Measurements from ENCODE around the gene SDF4. TPM values are rescaled to one million over a fixed set of nuclear protein-coding genes. Genes with fewer than 3 reads are reported as not detected.

SDF4 gene
- total RNA-seq, 1 experiment from 2014 or later, result 122 TPM

DNA sequence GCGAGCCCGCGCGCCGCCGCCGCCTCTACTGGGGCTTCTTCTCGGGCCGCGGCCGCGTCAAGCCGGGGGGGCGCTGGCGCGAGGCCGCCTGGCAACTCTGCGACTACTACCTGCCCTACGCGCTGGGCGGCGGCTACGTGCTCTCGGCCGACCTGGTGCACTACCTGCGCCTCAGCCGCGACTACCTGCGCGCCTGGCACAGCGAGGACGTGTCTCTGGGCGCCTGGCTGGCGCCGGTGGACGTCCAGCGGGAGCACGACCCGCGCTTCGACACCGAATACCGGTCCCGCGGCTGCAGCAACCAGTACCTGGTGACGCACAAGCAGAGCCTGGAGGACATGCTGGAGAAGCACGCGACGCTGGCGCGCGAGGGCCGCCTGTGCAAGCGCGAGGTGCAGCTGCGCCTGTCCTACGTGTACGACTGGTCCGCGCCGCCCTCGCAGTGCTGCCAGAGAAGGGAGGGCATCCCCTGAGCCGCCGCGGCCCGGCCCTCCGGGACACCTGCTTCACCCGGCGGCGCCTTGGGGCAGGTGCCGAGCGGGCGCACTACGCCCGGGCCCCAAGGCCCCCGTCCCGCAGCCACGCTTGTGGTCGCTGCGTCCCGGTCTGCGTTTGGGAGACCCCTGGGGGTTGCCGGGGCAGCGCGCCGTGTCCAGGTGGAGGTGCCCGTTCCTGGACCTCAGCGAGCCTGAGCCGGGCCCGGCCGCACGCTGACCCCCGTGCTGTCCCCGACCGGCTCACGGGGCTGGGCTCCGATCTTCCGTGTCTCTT is 1.2 kb upstream of the SDF4 start:
- BruUV-seq (replicated peaks), result no TSS peak

DNA sequence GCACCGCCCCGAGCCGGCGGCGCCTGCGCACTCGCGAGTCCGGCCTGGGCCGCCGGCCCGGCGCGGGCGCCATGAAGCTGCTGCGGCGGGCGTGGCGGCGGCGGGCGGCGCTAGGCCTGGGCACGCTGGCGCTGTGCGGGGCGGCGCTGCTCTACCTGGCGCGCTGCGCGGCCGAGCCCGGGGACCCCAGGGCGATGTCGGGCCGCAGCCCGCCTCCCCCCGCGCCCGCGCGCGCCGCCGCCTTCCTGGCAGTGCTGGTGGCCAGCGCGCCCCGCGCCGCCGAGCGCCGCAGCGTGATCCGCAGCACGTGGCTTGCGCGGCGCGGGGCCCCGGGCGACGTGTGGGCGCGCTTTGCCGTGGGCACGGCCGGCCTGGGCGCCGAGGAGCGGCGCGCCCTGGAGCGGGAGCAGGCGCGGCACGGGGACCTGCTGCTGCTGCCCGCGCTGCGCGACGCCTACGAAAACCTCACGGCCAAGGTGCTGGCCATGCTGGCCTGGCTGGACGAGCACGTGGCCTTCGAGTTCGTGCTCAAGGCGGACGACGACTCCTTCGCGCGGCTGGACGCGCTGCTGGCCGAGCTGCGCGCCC is 501 bp upstream of the SDF4 start, which contains the start of gene B3GALT6:
B3GALT6 (plus strand) TSS at position 30 of the 588 bp plus-strand sequence; CDS start at position 72, 42 bp downstream.
- Mint-ChIP-seq H3K4me1 (ENCODE audit: insufficient read depth, unreplicated experiment) (peaks cover 8% of the 10 kb centered on the region), H3K9me3 (ENCODE audit: unreplicated experiment) (no peaks in the 10 kb centered on the region), H3K27ac (ENCODE audit: low read depth, unreplicated experiment) (peak within 1 kb of the TSS; percentile 85), H3K27me3 (ENCODE audit: insufficient read depth, unreplicated experiment) (no peaks in the 10 kb centered on the region), H3K36me3 (ENCODE audit: insufficient read depth, unreplicated experiment) (peaks cover 10% of the 10 kb centered on the region), H3K4me3 (ENCODE audit: unreplicated experiment) (peak within 1 kb of the TSS; percentile 88)
- intact Hi-C loops (cut with micrococcal nuclease), result loop anchor here (5.0 kb wide), 1 partner anchor 60 kb away; no protein-coding TSS in a partner anchor
- ChIA-PET CTCF (interaction anchor here (0.6 to 1.1 kb wide), 3 partner anchors 60 to 112 kb away, joined by 3 read pairs; no protein-coding TSS in a partner anchor), POLR2A (interaction anchor here (0.6 to 2.0 kb wide), 6 partner anchors 27 to 232 kb away, joined by 3 to 7 read pairs (median 3); partner anchors contain the start of gene SCNN1D)
- TF ChIP-seq, protein P1, sequence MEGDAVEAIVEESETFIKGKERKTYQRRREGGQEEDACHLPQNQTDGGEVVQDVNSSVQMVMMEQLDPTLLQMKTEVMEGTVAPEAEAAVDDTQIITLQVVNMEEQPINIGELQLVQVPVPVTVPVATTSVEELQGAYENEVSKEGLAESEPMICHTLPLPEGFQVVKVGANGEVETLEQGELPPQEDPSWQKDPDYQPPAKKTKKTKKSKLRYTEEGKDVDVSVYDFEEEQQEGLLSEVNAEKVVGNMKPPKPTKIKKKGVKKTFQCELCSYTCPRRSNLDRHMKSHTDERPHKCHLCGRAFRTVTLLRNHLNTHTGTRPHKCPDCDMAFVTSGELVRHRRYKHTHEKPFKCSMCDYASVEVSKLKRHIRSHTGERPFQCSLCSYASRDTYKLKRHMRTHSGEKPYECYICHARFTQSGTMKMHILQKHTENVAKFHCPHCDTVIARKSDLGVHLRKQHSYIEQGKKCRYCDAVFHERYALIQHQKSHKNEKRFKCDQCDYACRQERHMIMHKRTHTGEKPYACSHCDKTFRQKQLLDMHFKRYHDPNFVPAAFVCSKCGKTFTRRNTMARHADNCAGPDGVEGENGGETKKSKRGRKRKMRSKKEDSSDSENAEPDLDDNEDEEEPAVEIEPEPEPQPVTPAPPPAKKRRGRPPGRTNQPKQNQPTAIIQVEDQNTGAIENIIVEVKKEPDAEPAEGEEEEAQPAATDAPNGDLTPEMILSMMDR (IDR thresholded peaks at IDR 0.05; ENCODE audit: unreplicated experiment), result no peak
- no TSS peak for BruUV-seq (replicated peaks)
- DNase-seq (ENCODE audit: unreplicated experiment), result no peak

More for the DNA sequence above, 1.2 kb upstream of the SDF4 start:
- DNase-seq (ENCODE audit: unreplicated experiment), result no peak
- no peaks in the 10 kb centered on the region for H3K9me3 Mint-ChIP-seq (ENCODE audit: unreplicated experiment)
- intact Hi-C loops (cut with micrococcal nuclease), result loop anchor here (5.0 kb wide), 1 partner anchor 59 kb away; no protein-coding TSS in a partner anchor
- peak overlapping the region; percentile 68 for H3K4me3 Mint-ChIP-seq (ENCODE audit: unreplicated experiment)
- CTCF ChIA-PET, result interaction anchor here (0.8 to 1.1 kb wide), 2 partner anchors 59 to 113 kb away, joined by 3 read pairs; no protein-coding TSS in a partner anchor
- peaks cover 10% of the 10 kb centered on the region for H3K36me3 Mint-ChIP-seq (ENCODE audit: insufficient read depth, unreplicated experiment)
- POLR2A ChIA-PET, result interaction anchor here (1.1 kb wide), 1 partner anchor 47 kb away, joined by 3 read pairs; the partner anchor contains the start of gene SCNN1D
- peaks cover 8% of the 10 kb centered on the region for H3K4me1 Mint-ChIP-seq (ENCODE audit: insufficient read depth, unreplicated experiment)
- H3K27ac Mint-ChIP-seq (ENCODE audit: low read depth, unreplicated experiment), result no peak overlapping the region
- TF ChIP-seq, protein P1 (IDR thresholded peaks at IDR 0.05; ENCODE audit: unreplicated experiment), result no peak
- no peaks in the 10 kb centered on the region for H3K27me3 Mint-ChIP-seq (ENCODE audit: insufficient read depth, unreplicated experiment)

DNA sequence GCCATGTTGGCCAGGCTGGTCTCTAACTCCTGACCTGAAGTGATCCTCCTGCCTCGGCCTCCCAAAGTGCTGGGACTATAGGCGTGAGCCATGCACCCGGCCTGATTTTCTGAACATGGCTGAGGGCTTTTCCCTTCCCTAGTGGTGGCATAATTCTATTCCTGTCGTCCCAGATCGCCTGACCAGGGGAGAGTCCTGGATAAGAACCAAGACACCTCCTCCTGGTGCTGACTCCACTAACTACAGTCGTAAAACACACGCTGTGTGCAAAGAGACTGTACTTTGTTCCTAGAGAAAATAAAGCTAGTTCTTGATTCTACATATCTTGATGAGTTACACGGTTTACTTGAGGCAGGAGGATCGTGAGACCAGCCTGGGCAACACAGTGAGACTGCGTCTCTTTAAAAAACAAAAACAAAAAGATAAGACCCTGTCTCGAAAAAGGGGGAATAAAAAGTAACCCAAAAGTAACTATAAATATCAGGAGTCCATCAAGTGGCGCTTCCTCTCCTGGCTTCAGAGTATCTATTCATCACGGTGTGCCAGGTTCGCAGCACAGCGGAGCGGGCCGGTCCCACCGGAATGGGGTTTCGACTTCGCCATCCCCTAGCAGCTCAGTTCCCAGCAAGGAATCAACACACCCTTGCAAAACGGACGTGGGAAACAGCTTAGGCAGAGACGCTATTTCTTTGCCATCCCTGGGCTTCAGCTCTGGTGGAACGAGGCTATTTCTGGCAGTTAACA is 973 bp downstream of the SDF4 start:
- CTCF ChIA-PET, result interaction anchor here (0.6 to 1.5 kb wide), 9 partner anchors 11 to 457 kb away, joined by 3 to 8 read pairs (median 3); no protein-coding TSS in a partner anchor
- POLR2A ChIA-PET, result interaction anchor here (0.6 to 2.0 kb wide), 20 partner anchors 9 to 230 kb away, joined by 3 to 9 read pairs (median 4); partner anchors contain the start of genes C1orf159, CCNL2 and ISG15
- intact Hi-C loops (cut with micrococcal nuclease), result loop anchor here (2.0 to 5.0 kb wide), 2 partner anchors 61 to 108 kb away; no protein-coding TSS in a partner anchor
- Mint-ChIP-seq H3K4me1 (ENCODE audit: insufficient read depth, unreplicated experiment) (peaks cover 8% of the 10 kb centered on the region), H3K36me3 (ENCODE audit: insufficient read depth, unreplicated experiment) (peaks cover 14% of the 10 kb centered on the region), H3K27ac (ENCODE audit: low read depth, unreplicated experiment) (peak overlapping the region; percentile 85), H3K9me3 (ENCODE audit: unreplicated experiment) (no peaks in the 10 kb centered on the region), H3K27me3 (ENCODE audit: insufficient read depth, unreplicated experiment) (no peaks in the 10 kb centered on the region), H3K4me3 (ENCODE audit: unreplicated experiment) (peak overlapping the region; percentile 88)
- peak; percentile 64 for DNase-seq (ENCODE audit: unreplicated experiment)
- BruUV-seq (replicated peaks), result TSS peak; percentile 76
- TF ChIP-seq, protein P1 (IDR thresholded peaks at IDR 0.05; ENCODE audit: unreplicated experiment), result peak; percentile 30

Measured in MCF 10A (cell line).